ENCODE data around the gene ADRB2. TPM values are rescaled to one million over a fixed set of nuclear protein-coding genes. Genes with fewer than 3 reads are reported as not detected.

The ADRB2 gene
- total RNA-seq, 1 donor from 2014 or later = 0.81 TPM

- intact Hi-C loops (cut with micrococcal nuclease) = no loop called here
Observed at GRCh38 chr5:148804393-148804792, 22.0 kb upstream of the ADRB2 start.

- intact Hi-C loops (cut with micrococcal nuclease) = loop anchor here (5.0 kb wide), 3 partner anchors 232 to 1023 kb away; partner anchors contain the start of genes CSNK1A1 and JAKMIP2
Observed at GRCh38 chr5:148805326-148806290, 20.8 kb upstream of the ADRB2 start.

- intact Hi-C loops (cut with micrococcal nuclease) = loop anchor here (5.0 kb wide), 3 partner anchors 231 to 1024 kb away; partner anchors contain the start of genes CSNK1A1 and JAKMIP2
Observed at GRCh38 chr5:148806520-148806931, 19.9 kb upstream of the ADRB2 start.

- intact Hi-C loops (cut with micrococcal nuclease) = loop anchor here (2.0 to 5.0 kb wide), 7 partner anchors 77 to 1605 kb away; partner anchors contain the start of genes CD74, CSNK1A1, GRPEL2 and JAKMIP2
Observed at GRCh38 chr5:148807851-148808250, 18.6 kb upstream of the ADRB2 start.

- intact Hi-C loops (cut with micrococcal nuclease) = loop anchor here (1.0 to 5.0 kb wide), 11 partner anchors 17 to 1604 kb away; partner anchors contain the start of genes ADRB2, CD74, CSNK1A1 and FBXO38
Observed at GRCh38 chr5:148808864-148809642, 17.4 kb upstream of the ADRB2 start.

- intact Hi-C loops (cut with micrococcal nuclease) = loop anchor here (1.0 to 5.0 kb wide), 11 partner anchors 16 to 1603 kb away; partner anchors contain the start of genes ADRB2, CD74, CSNK1A1 and FBXO38
Observed at GRCh38 chr5:148809781-148810524, 16.5 kb upstream of the ADRB2 start.

- intact Hi-C loops (cut with micrococcal nuclease) = no loop called here
Observed at GRCh38 chr5:148810823-148811222, 15.6 kb upstream of the ADRB2 start.

- intact Hi-C loops (cut with micrococcal nuclease) = no loop called here
Observed at GRCh38 chr5:148811756-148812155, 14.7 kb upstream of the ADRB2 start.

- intact Hi-C loops (cut with micrococcal nuclease) = no loop called here
Observed at GRCh38 chr5:148815086-148815485, 11.3 kb upstream of the ADRB2 start.

GRCh38 chr5:148815578-148815977, 10.8 kb upstream of the ADRB2 start:
- intact Hi-C loops (cut with micrococcal nuclease) = no loop called here

- intact Hi-C loops (cut with micrococcal nuclease) = no loop called here
Observed at GRCh38 chr5:148816357-148816756, 10.1 kb upstream of the ADRB2 start.

GRCh38 chr5:148816782-148817181, 9.6 kb upstream of the ADRB2 start:
- intact Hi-C loops (cut with micrococcal nuclease) = no loop called here

GRCh38 chr5:148817606-148818005, 8.8 kb upstream of the ADRB2 start:
- intact Hi-C loops (cut with micrococcal nuclease) = no loop called here

GRCh38 chr5:148820461-148821395, 5.7 kb upstream of the ADRB2 start:
- intact Hi-C loops (cut with micrococcal nuclease) = loop anchor here (1.0 to 10.0 kb wide), 6 partner anchors 137 to 448 kb away; no protein-coding TSS in a partner anchor

- intact Hi-C loops (cut with micrococcal nuclease) = loop anchor here (10.0 kb wide), 2 partner anchors 199 to 291 kb away; no protein-coding TSS in a partner anchor
Observed at GRCh38 chr5:148823871-148824270, 2.5 kb upstream of the ADRB2 start.

- intact Hi-C loops (cut with micrococcal nuclease) = loop anchor here (1.0 to 10.0 kb wide), 10 partner anchors 16 to 520 kb away; partner anchors contain the start of gene GRPEL2
Observed at GRCh38 chr5:148825716-148826052, 727 bp upstream of the ADRB2 start.

- intact Hi-C loops (cut with micrococcal nuclease) = loop anchor here (1.0 to 10.0 kb wide), 10 partner anchors 17 to 519 kb away; partner anchors contain the start of gene GRPEL2
Observed at GRCh38 chr5:148826739-148827070, 294 bp downstream of the ADRB2 start.

GRCh38 chr5:148827723-148828122, 1.3 kb downstream of the ADRB2 start:
- intact Hi-C loops (cut with micrococcal nuclease) = loop anchor here (2.0 to 10.0 kb wide), 3 partner anchors 87 to 287 kb away; no protein-coding TSS in a partner anchor

- intact Hi-C loops (cut with micrococcal nuclease) = loop anchor here (10.0 kb wide), 2 partner anchors 204 to 286 kb away; no protein-coding TSS in a partner anchor
Observed at GRCh38 chr5:148828511-148829247, 2.3 kb downstream of the ADRB2 start.

All from T-helper 1 cell treated with Interleukin-12 subunit alpha and Interleukin-12 subunit beta and Interleukin-4 antibody, amounts not matched to agents 30 ng/mL and 1 ng/mL, for 36 hours (primary cell).